ENCODE measurements around the gene PDGFRA. TPM values are rescaled to one million over a fixed set of nuclear protein-coding genes. Genes with fewer than 3 reads are reported as not detected.
"Not testable (repeated sequence)": the region's sequence is repeated elsewhere in the genome, so short reads cannot be mapped to it uniquely, and the experiment has no call there.

The PDGFRA gene
- total RNA-seq, 8 experiments from 2014 or later: 0.11 to 37.4 (median 2.9) TPM

- no peaks in the 10 kb centered on the region for H3K4me1 ChIP-seq (replicated peaks in 1 of 2)
- no peak for ATAC-seq (replicated peaks in 6 of 8)
- 67 to 100% (median 78%) methylated on average over 1 to 2 of the region's 2 CpGs; no CpG with 5 or more reads in 3 of the 10 experiments for WGBS, 10 experiments
- in situ Hi-C loops (cut with MboI; ENCODE audit: low pct_unique_long_range_greater_than_20kb in 2 of 9, low sequenced_read_pairs in 9 of 9, unreplicated experiment in 9 of 9): loop anchor here in 3 of 9 experiments (25.0 kb wide), 1 partner anchor 645 kb away; no protein-coding TSS in a partner anchor
- no peak overlapping the region for H3K4me3 ChIP-seq
- no peak overlapping the region for H3K27ac ChIP-seq
Observed at GRCh38 chr4:54317690-54318089, 88.6 kb downstream of the PDGFRA start.

GRCh38 chr4:54318904-54319303, 89.8 kb downstream of the PDGFRA start:
- Histone ChIP-seq H3K27ac (no peak overlapping the region), H3K4me1 (replicated peaks in 1 of 2) (peaks cover 0 to 6% of the 10 kb centered on the region in 2 donors), H3K4me3 (no peak overlapping the region)
- ATAC-seq (replicated peaks in 6 of 8): peak in 3 of 8 experiments; percentile 27 to 48 (median 38)
- 0 to 70% (median 40%) methylated on average over 2 to 5 of the region's 5 CpGs; no CpG with 5 or more reads in 2 of the 10 experiments for WGBS, 10 experiments
- in situ Hi-C loops (cut with MboI; ENCODE audit: low pct_unique_long_range_greater_than_20kb in 2 of 9, low sequenced_read_pairs in 9 of 9, unreplicated experiment in 9 of 9): loop anchor here in 3 of 9 experiments (25.0 kb wide), 1 partner anchor 643 kb away; no protein-coding TSS in a partner anchor

- Histone ChIP-seq H3K27ac (no peak overlapping the region), H3K4me1 (replicated peaks in 1 of 2) (peaks cover 0 to 6% of the 10 kb centered on the region in 2 donors), H3K4me3 (no peak overlapping the region)
- WGBS, 10 experiments: 40 to 100% (median 86%) methylated on average over 1 to 6 of the region's 7 CpGs
- no peak for ATAC-seq (replicated peaks in 6 of 8)
- in situ Hi-C loops (cut with MboI; ENCODE audit: low pct_unique_long_range_greater_than_20kb in 2 of 9, low sequenced_read_pairs in 9 of 9, unreplicated experiment in 9 of 9): loop anchor here in 3 of 9 experiments (10.0 to 25.0 kb wide), 2 partner anchors 114 to 641 kb away; no protein-coding TSS in a partner anchor
Observed at GRCh38 chr4:54320826-54321685, 92.0 kb downstream of the PDGFRA start.

- Histone ChIP-seq H3K4me3 (no peak overlapping the region), H3K4me1 (replicated peaks in 1 of 2) (peaks cover 0 to 6% of the 10 kb centered on the region in 2 donors), H3K27ac (no peak overlapping the region)
- ATAC-seq (replicated peaks in 6 of 8): peak; percentile 76 to 95 (median 86)
- in situ Hi-C loops (cut with MboI; ENCODE audit: low pct_unique_long_range_greater_than_20kb in 2 of 9, low sequenced_read_pairs in 9 of 9, unreplicated experiment in 9 of 9): loop anchor here in 3 of 9 experiments (10.0 to 25.0 kb wide), 2 partner anchors 112 to 639 kb away; no protein-coding TSS in a partner anchor
- WGBS, 10 experiments: 7 to 68% (median 25%) methylated on average over 3 to 9 of the region's 10 CpGs; no CpG with 5 or more reads in 1 of the 10 experiments
Observed at GRCh38 chr4:54322818-54323417, 93.8 kb downstream of the PDGFRA start.

- 27 to 100% (median 80%) methylated on average over 1 to 3 of the region's 3 CpGs; no CpG with 5 or more reads in 2 of the 10 experiments for WGBS, 10 experiments
- ATAC-seq (replicated peaks in 6 of 8): no peak
Observed at GRCh38 chr4:54330896-54331295, 101.8 kb downstream of the PDGFRA start.

GRCh38 chr4:54332542-54332941, 103.4 kb downstream of the PDGFRA start:
- H3K4me3 ChIP-seq: no peak overlapping the region
- peaks cover 2 to 8% of the 10 kb centered on the region in 2 donors for H3K4me1 ChIP-seq (replicated peaks in 1 of 2)
- no peak overlapping the region for H3K27ac ChIP-seq
- WGBS, 10 experiments: 11 to 49% (median 26%) methylated on average over 1 to 4 of the region's 4 CpGs; no CpG with 5 or more reads in 4 of the 10 experiments
- in situ Hi-C loops (cut with MboI; ENCODE audit: low pct_unique_long_range_greater_than_20kb in 2 of 9, low sequenced_read_pairs in 9 of 9, unreplicated experiment in 9 of 9): no loop called here
- no peak for ATAC-seq (replicated peaks in 6 of 8)

More at GRCh38 chr4:54330896-54331295, 101.8 kb downstream of the PDGFRA start:
- Histone ChIP-seq H3K4me3 (no peak overlapping the region), H3K4me1 (replicated peaks in 1 of 2) (peaks cover 2 to 8% of the 10 kb centered on the region in 2 donors), H3K27ac (no peak overlapping the region)
- in situ Hi-C loops (cut with MboI; ENCODE audit: low pct_unique_long_range_greater_than_20kb in 2 of 9, low sequenced_read_pairs in 9 of 9, unreplicated experiment in 9 of 9): no loop called here

- Histone ChIP-seq H3K4me3 (no peak overlapping the region), H3K4me1 (replicated peaks in 1 of 2) (peaks cover 2 to 8% of the 10 kb centered on the region in 2 donors), H3K27ac (no peak overlapping the region)
- in situ Hi-C loops (cut with MboI; ENCODE audit: low pct_unique_long_range_greater_than_20kb in 2 of 9, low sequenced_read_pairs in 9 of 9, unreplicated experiment in 9 of 9): no loop called here
- 75 to 100% (median 90%) methylated on average over 1 to 2 of the region's 2 CpGs; no CpG with 5 or more reads in 6 of the 10 experiments for WGBS, 10 experiments
- ATAC-seq (replicated peaks in 6 of 8): no peak
Observed at GRCh38 chr4:54333657-54334056, 104.6 kb downstream of the PDGFRA start.

- ATAC-seq (replicated peaks in 6 of 8); H3K4me1 ChIP-seq (replicated peaks in 1 of 2); in situ Hi-C loops (cut with MboI; ENCODE audit: low pct_unique_long_range_greater_than_20kb in 2 of 9, low sequenced_read_pairs in 9 of 9, unreplicated experiment in 9 of 9); H3K27ac ChIP-seq; H3K4me3 ChIP-seq: not testable (repeated sequence)
Observed at GRCh38 chr4:54334769-54335168, 105.7 kb downstream of the PDGFRA start.

GRCh38 chr4:54337009-54337408, 107.9 kb downstream of the PDGFRA start:
- in situ Hi-C loops (cut with MboI; ENCODE audit: low pct_unique_long_range_greater_than_20kb in 2 of 9, low sequenced_read_pairs in 9 of 9, unreplicated experiment in 9 of 9): no loop called here
- 20 to 100% (median 82%) methylated on average over 1 to 4 of the region's 4 CpGs; no CpG with 5 or more reads in 4 of the 10 experiments for WGBS, 10 experiments
- peak in 2 of 8 experiments; percentile 49 to 54 for ATAC-seq (replicated peaks in 6 of 8)
- Histone ChIP-seq H3K4me1 (replicated peaks in 1 of 2) (peaks cover 2 to 6% of the 10 kb centered on the region in 2 donors), H3K27ac (no peak overlapping the region), H3K4me3 (no peak overlapping the region)

- in situ Hi-C loops (cut with MboI; ENCODE audit: low pct_unique_long_range_greater_than_20kb in 2 of 9, low sequenced_read_pairs in 9 of 9, unreplicated experiment in 9 of 9); H3K4me3 ChIP-seq; H3K4me1 ChIP-seq (replicated peaks in 1 of 2); ATAC-seq (replicated peaks in 6 of 8); H3K27ac ChIP-seq: not testable (repeated sequence)
- WGBS, 10 experiments: 0 to 100% (median 80%) methylated on average over 1 to 3 of the region's 3 CpGs; no CpG with 5 or more reads in 3 of the 10 experiments
Observed at GRCh38 chr4:54342067-54342466, 113.0 kb downstream of the PDGFRA start.
